GM12878 (cell line): ENCODE data around the gene MANBA. TPM values are rescaled to one million over a fixed set of nuclear protein-coding genes. Genes with fewer than 3 reads are reported as not detected.
A peak's percentile ranks its signal among the peaks of the same experiment; 100 is the strongest.

Experiments used
- CREM ChIP-seq: IDR thresholded peaks from 2 replicates; pipeline ENCODE4 v1.6.1; 2014; ENCODE audit warnings: antibody characterized with exemption, low read depth
- EZH2 ChIP-seq: IDR thresholded peaks from 2 replicates; pipeline ENCODE4 v1.6.1; 2012; ENCODE audit warnings: low read depth, mild to moderate bottlenecking, control low read depth, inconsistent platforms, low read length, borderline replicate concordance; ENCODE audit not compliant: control insufficient read depth
- KLF5 ChIP-seq: fragments of 450-650 bp; IDR thresholded peaks from 2 replicates; pipeline ENCODE4 v1.6.1; 2014; ENCODE audit warnings: mild to moderate bottlenecking; ENCODE audit not compliant: partially characterized antibody
- MTA2 ChIP-seq: fragments of 450-650 bp; IDR thresholded peaks from 2 replicates; pipeline ENCODE4 v1.6.1; 2016; ENCODE audit warnings: low read depth, mild to moderate bottlenecking, moderate library complexity
- MXI1 ChIP-seq: fragments of 150-350 bp; IDR thresholded peaks from 2 replicates; pipeline ENCODE4 v1.6.1; 2011; ENCODE audit warnings: low read depth, mild to moderate bottlenecking, inconsistent platforms, low read length, improper control_type of control experiment
- POLR2AphosphoS5 ChIP-seq: IDR thresholded peaks from 2 replicates; pipeline ENCODE4 v1.6.1; 2011; ENCODE audit warnings: mild to moderate bottlenecking, low read length, inconsistent platforms
- SIX5 ChIP-seq: IDR thresholded peaks from 2 replicates; pipeline ENCODE4 v1.6.1; 2011; ENCODE audit warnings: mild to moderate bottlenecking, low read depth, low read length, moderate library complexity; ENCODE audit not compliant: severe bottlenecking
- ZNF24 ChIP-seq: fragments of 450-650 bp; IDR thresholded peaks from 2 replicates; pipeline ENCODE4 v1.6.1; 2017; ENCODE audit warnings: antibody characterized with exemption, mild to moderate bottlenecking
- polyA plus RNA-seq, 11 experiments: library from polyadenylated mRNA; depleted of rRNA in 4 of 11; unstranded in 6 of 11; stranded (reverse) in 5 of 11; fragments of >200 nt; fragmentation: Nextera tagmentation in 4 of 11; fragmentation: Illumina TruSeq in 1 of 11; extraction: Ambion mirVana in 4 of 11; extraction: Trizol in 1 of 11; gene quantifications; 1 replicate in 1 of 11; 2 replicates in 10 of 11; pipeline versions ENCODE4 v1.2.1 to v1.2.3, GENCODE V29; 2011 to 2016; ENCODE audit warnings: inconsistent platforms in 2 of 11, missing spikeins in 2 of 11, low read depth in 1 of 11
- total RNA-seq, 4 experiments: library from RNA; depleted of rRNA in 3 of 4; stranded (reverse); fragments of >200 nt in 3 of 4; fragmentation: Illumina TruSeq in 1 of 4; extraction: Trizol in 1 of 4; gene quantifications; 2 replicates each; pipeline versions ENCODE4 v1.2.1 to v1.2.3, GENCODE V29; 2013 to 2021
- TF ChIP-seq, protein P1 (sequence below): fragments of 450-650 bp; IDR thresholded peaks from 2 replicates; pipeline ENCODE4 v1.6.1; 2016; ENCODE audit warnings: mild to moderate bottlenecking
- TF ChIP-seq, protein P2 (sequence below): fragments of 450-650 bp; formaldehyde crosslinking; IDR thresholded peaks from 2 replicates; pipeline ENCODE4 v1.4.0; 2020; ENCODE audit warnings: mild to moderate bottlenecking, moderate library complexity
- TF ChIP-seq, protein P3 (sequence below): fragments of 450-650 bp; IDR thresholded peaks from 2 replicates; pipeline ENCODE4 v1.6.1; 2016; ENCODE audit warnings: mild to moderate bottlenecking, moderate library complexity, borderline replicate concordance
- TF ChIP-seq, protein P4 (sequence below): IDR thresholded peaks from 2 replicates; pipeline ENCODE4 v1.6.1; 2012; ENCODE audit warnings: low read length, inconsistent platforms
- TF ChIP-seq, protein P5 (sequence below): fragments of 450-650 bp; IDR thresholded peaks from 2 replicates; pipeline ENCODE4 v1.6.1; 2017; ENCODE audit warnings: mild to moderate bottlenecking, low read depth, inconsistent platforms; ENCODE audit not compliant: poor library complexity, severe bottlenecking

The MANBA gene
- total and polyA plus RNA-seq, 10 of the 15 experiments (the other 5 are each of a cell fraction or from before 2014, with no cell fraction given): 3.8 to 19.0 (median 12.5) TPM

DNA sequence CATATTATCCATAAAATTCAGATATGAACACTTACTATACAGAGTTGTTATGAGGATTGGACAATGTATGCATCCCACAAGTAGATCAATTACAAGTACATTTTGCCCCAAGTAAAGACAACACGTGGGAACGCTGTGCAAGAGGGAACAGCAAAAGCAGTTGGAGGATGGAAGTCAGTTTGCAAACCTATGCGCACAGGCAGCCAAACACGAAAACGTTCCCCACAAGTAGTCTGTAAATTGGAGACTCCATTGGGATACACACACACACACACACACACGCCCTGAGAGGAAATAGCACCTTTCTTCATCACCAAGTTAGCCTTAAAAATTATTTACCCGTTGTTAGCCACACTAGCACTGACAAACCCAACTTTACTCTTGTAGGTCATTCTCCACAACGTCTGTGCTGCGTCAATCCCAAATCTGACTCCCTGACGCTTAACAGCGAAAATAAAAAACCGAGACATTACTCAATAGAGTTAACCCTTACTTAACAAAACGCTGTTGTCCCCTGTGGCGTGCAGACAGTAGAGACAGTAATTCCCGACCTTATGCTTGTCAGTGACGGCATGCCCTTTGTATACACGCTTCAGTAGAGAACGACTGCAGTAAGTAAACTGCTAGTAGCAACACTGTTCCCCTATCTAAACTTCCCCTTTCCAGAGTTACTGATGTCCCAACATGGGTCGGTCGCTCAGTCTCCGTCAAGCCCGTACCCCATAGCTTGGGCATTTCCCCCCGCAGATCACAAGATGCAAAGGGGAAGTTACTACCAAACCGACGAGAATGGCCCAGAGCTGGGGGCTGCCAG is 730 bp downstream of the MANBA start (continued):
- TF ChIP-seq KLF5: peak; percentile 41
- TF ChIP-seq CREM: 0 out of 2 replicates have a peak, but pooled peaks have one; percentile 18
- TF ChIP-seq MXI1: peak; percentile 78
- peak; percentile 46; the same call in 1 of the 2 replicates for TF ChIP-seq MTA2
- peak; percentile 41; the same call in 1 of the 2 replicates for TF ChIP-seq POLR2AphosphoS5
- TF ChIP-seq ZNF24: peak; percentile 68
- TF ChIP-seq, protein P1, sequence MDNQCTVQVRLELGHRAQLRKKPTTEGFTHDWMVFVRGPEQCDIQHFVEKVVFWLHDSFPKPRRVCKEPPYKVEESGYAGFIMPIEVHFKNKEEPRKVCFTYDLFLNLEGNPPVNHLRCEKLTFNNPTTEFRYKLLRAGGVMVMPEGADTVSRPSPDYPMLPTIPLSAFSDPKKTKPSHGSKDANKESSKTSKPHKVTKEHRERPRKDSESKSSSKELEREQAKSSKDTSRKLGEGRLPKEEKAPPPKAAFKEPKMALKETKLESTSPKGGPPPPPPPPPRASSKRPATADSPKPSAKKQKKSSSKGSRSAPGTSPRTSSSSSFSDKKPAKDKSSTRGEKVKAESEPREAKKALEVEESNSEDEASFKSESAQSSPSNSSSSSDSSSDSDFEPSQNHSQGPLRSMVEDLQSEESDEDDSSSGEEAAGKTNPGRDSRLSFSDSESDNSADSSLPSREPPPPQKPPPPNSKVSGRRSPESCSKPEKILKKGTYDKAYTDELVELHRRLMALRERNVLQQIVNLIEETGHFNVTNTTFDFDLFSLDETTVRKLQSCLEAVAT: 0 out of 2 replicates have a peak, but pooled peaks have one; percentile 29
- TF ChIP-seq, protein P2, sequence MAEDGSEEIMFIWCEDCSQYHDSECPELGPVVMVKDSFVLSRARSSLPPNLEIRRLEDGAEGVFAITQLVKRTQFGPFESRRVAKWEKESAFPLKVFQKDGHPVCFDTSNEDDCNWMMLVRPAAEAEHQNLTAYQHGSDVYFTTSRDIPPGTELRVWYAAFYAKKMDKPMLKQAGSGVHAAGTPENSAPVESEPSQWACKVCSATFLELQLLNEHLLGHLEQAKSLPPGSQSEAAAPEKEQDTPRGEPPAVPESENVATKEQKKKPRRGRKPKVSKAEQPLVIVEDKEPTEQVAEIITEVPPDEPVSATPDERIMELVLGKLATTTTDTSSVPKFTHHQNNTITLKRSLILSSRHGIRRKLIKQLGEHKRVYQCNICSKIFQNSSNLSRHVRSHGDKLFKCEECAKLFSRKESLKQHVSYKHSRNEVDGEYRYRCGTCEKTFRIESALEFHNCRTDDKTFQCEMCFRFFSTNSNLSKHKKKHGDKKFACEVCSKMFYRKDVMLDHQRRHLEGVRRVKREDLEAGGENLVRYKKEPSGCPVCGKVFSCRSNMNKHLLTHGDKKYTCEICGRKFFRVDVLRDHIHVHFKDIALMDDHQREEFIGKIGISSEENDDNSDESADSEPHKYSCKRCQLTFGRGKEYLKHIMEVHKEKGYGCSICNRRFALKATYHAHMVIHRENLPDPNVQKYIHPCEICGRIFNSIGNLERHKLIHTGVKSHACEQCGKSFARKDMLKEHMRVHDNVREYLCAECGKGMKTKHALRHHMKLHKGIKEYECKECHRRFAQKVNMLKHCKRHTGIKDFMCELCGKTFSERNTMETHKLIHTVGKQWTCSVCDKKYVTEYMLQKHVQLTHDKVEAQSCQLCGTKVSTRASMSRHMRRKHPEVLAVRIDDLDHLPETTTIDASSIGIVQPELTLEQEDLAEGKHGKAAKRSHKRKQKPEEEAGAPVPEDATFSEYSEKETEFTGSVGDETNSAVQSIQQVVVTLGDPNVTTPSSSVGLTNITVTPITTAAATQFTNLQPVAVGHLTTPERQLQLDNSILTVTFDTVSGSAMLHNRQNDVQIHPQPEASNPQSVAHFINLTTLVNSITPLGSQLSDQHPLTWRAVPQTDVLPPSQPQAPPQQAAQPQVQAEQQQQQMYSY (CRISPR knock-in tag): no peak
- TF ChIP-seq SIX5: no peak
- no peak for TF ChIP-seq EZH2
- TF ChIP-seq, protein P3, sequence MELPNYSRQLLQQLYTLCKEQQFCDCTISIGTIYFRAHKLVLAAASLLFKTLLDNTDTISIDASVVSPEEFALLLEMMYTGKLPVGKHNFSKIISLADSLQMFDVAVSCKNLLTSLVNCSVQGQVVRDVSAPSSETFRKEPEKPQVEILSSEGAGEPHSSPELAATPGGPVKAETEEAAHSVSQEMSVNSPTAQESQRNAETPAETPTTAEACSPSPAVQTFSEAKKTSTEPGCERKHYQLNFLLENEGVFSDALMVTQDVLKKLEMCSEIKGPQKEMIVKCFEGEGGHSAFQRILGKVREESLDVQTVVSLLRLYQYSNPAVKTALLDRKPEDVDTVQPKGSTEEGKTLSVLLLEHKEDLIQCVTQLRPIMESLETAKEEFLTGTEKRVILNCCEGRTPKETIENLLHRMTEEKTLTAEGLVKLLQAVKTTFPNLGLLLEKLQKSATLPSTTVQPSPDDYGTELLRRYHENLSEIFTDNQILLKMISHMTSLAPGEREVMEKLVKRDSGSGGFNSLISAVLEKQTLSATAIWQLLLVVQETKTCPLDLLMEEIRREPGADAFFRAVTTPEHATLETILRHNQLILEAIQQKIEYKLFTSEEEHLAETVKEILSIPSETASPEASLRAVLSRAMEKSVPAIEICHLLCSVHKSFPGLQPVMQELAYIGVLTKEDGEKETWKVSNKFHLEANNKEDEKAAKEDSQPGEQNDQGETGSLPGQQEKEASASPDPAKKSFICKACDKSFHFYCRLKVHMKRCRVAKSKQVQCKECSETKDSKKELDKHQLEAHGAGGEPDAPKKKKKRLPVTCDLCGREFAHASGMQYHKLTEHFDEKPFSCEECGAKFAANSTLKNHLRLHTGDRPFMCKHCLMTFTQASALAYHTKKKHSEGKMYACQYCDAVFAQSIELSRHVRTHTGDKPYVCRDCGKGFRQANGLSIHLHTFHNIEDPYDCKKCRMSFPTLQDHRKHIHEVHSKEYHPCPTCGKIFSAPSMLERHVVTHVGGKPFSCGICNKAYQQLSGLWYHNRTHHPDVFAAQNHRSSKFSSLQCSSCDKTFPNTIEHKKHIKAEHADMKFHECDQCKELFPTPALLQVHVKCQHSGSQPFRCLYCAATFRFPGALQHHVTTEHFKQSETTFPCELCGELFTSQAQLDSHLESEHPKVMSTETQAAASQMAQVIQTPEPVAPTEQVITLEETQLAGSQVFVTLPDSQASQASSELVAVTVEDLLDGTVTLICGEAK: peak; percentile 13; the same call in 1 of the 2 replicates
- TF ChIP-seq, protein P4, sequence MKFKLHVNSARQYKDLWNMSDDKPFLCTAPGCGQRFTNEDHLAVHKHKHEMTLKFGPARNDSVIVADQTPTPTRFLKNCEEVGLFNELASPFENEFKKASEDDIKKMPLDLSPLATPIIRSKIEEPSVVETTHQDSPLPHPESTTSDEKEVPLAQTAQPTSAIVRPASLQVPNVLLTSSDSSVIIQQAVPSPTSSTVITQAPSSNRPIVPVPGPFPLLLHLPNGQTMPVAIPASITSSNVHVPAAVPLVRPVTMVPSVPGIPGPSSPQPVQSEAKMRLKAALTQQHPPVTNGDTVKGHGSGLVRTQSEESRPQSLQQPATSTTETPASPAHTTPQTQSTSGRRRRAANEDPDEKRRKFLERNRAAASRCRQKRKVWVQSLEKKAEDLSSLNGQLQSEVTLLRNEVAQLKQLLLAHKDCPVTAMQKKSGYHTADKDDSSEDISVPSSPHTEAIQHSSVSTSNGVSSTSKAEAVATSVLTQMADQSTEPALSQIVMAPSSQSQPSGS: 0 out of 2 replicates have a peak, but pooled peaks have one; percentile 49
- TF ChIP-seq, protein P5, sequence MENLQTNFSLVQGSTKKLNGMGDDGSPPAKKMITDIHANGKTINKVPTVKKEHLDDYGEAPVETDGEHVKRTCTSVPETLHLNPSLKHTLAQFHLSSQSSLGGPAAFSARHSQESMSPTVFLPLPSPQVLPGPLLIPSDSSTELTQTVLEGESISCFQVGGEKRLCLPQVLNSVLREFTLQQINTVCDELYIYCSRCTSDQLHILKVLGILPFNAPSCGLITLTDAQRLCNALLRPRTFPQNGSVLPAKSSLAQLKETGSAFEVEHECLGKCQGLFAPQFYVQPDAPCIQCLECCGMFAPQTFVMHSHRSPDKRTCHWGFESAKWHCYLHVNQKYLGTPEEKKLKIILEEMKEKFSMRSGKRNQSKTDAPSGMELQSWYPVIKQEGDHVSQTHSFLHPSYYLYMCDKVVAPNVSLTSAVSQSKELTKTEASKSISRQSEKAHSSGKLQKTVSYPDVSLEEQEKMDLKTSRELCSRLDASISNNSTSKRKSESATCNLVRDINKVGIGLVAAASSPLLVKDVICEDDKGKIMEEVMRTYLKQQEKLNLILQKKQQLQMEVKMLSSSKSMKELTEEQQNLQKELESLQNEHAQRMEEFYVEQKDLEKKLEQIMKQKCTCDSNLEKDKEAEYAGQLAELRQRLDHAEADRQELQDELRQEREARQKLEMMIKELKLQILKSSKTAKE: peak; percentile 60
